Hepatocyte (in vitro differentiated cells): ENCODE data around the gene MCM7.

Source experiments
- EZH2 ChIP-seq: fragments of 200-600 bp; sonication (generic); IDR thresholded peaks from 2 replicates; pipeline ENCODE4 v1.6.1; 2016; ENCODE audit warnings: antibody characterized with exemption, mild to moderate bottlenecking, borderline replicate concordance
- EZH2phosphoT487 ChIP-seq: fragments of 200-600 bp; sonication (generic); IDR thresholded peaks from one replicate; pipeline ENCODE4 v1.6.1; 2018; ENCODE audit warnings: antibody characterized with exemption, mild to moderate bottlenecking, low read depth, moderate library complexity; ENCODE audit not compliant: unreplicated experiment, severe bottlenecking
- TF ChIP-seq, protein P1 (sequence below): fragments of 200-600 bp; sonication (generic); IDR thresholded peaks from 2 replicates; pipeline ENCODE4 v1.5.1; 2016; ENCODE audit warnings: antibody characterized with exemption, mild to moderate bottlenecking; ENCODE audit not compliant: poor library complexity

DNA sequence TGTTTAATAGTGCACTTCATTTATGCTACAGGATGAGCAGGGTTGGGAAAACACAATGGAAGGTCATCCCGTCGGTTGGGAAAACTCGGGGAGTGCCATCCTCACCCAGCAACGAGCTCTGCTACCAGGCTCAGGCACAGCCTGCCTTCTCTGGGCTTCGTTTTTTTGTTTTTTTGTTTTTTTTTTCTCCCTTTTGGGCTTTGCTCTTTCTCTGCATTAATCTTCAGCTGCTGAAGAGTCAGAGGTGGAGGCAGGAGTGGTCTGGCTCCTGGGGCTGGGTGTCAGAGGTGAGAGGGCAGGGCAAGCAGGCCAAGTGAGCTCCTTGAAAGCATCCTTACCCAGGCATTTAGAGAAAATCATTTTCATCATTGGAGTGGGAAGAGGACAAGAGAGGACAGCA, 31.2 kb downstream of the MCM7 start:
- TF ChIP-seq, protein P1, sequence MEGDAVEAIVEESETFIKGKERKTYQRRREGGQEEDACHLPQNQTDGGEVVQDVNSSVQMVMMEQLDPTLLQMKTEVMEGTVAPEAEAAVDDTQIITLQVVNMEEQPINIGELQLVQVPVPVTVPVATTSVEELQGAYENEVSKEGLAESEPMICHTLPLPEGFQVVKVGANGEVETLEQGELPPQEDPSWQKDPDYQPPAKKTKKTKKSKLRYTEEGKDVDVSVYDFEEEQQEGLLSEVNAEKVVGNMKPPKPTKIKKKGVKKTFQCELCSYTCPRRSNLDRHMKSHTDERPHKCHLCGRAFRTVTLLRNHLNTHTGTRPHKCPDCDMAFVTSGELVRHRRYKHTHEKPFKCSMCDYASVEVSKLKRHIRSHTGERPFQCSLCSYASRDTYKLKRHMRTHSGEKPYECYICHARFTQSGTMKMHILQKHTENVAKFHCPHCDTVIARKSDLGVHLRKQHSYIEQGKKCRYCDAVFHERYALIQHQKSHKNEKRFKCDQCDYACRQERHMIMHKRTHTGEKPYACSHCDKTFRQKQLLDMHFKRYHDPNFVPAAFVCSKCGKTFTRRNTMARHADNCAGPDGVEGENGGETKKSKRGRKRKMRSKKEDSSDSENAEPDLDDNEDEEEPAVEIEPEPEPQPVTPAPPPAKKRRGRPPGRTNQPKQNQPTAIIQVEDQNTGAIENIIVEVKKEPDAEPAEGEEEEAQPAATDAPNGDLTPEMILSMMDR: no peak
- TF ChIP-seq EZH2phosphoT487 (no peak), EZH2 (no peak)
